Measurements from ENCODE around the gene RNLS.

GRCh38 chr10:88313878-88314277 lies 269.2 kb downstream of the RNLS start:
- no peak for TF ChIP-seq CTCF (conservative IDR thresholded peaks at IDR 0.05; ENCODE audit: low read depth, low read length)
- no peak for TF ChIP-seq EZH2 (IDR thresholded peaks at IDR 0.05; ENCODE audit: borderline replicate concordance, low read depth, low read length, poor library complexity, severe bottlenecking)

Measured in A673 (cell line).